SK-N-SH treated with all-trans-retinoic acid at 6 μM for 48 hours (cell line): ENCODE results near the gene IL15.

ENCODE experiments used
- ATAC-seq: fragments of 200-7000 bp; cut with Tn5 transposase; 3 replicates; pipeline ENCODE4 v1.9.1; 2020; ENCODE audit warnings: mild to moderate bottlenecking, moderate library complexity
- ARNTL ChIP-seq: fragments of 450-650 bp; formaldehyde crosslinking; IDR thresholded peaks from 2 replicates; pipeline ENCODE4 v1.5.0; 2020; ENCODE audit warnings: low read depth, mild to moderate bottlenecking, moderate library complexity, borderline replicate concordance
- BACH2 ChIP-seq: fragments of 250-450 bp; sonication (Bioruptor Pico); IDR thresholded peaks from 2 replicates; pipeline ENCODE4 v1.9.0; 2021; ENCODE audit warnings: mild to moderate bottlenecking, borderline replicate concordance
- CSDC2 ChIP-seq: fragments of 250-450 bp; sonication (Bioruptor Pico); IDR thresholded peaks from 2 replicates; pipeline ENCODE4 v1.5.0; 2020; ENCODE audit warnings: mild to moderate bottlenecking, moderate library complexity
- ESRRG ChIP-seq: fragments of 250-450 bp; sonication (Bioruptor Pico); IDR thresholded peaks from 2 replicates; pipeline ENCODE4 v1.6.1; 2021; ENCODE audit warnings: mild to moderate bottlenecking
- GLIS3 ChIP-seq: fragments of 250-450 bp; sonication (Bioruptor Pico); IDR thresholded peaks from 2 replicates; pipeline ENCODE4 v1.5.0; 2020; ENCODE audit warnings: mild to moderate bottlenecking, moderate library complexity
- ISL1 ChIP-seq: fragments of 250-450 bp; sonication (Bioruptor Pico); IDR thresholded peaks from 2 replicates; pipeline ENCODE4 v2.1.2; 2022; ENCODE audit warnings: mild to moderate bottlenecking, moderate library complexity
- OSR1 ChIP-seq: fragments of 250-450 bp; sonication (Bioruptor Pico); IDR thresholded peaks from 2 replicates; pipeline ENCODE4 v1.8.0; 2022; ENCODE audit warnings: moderate library complexity, mild to moderate bottlenecking, inconsistent platforms
- PPARA ChIP-seq: fragments of 250-450 bp; sonication (Bioruptor Pico); IDR thresholded peaks from 2 replicates; pipeline ENCODE4 v1.5.0; 2020; ENCODE audit warnings: mild to moderate bottlenecking, borderline replicate concordance
- RARB ChIP-seq: fragments of 250-450 bp; sonication (Bioruptor Pico); IDR thresholded peaks from 2 replicates; pipeline ENCODE4 v1.8.0; 2021; ENCODE audit warnings: mild to moderate bottlenecking, moderate library complexity
- SNAI2 ChIP-seq: fragments of 250-450 bp; sonication (Bioruptor Pico); IDR thresholded peaks from 2 replicates; pipeline ENCODE4 v1.5.0; 2020; ENCODE audit warnings: mild to moderate bottlenecking, moderate library complexity
- TCF4 ChIP-seq: fragments of 250-450 bp; sonication (Bioruptor Pico); IDR thresholded peaks from 2 replicates; pipeline ENCODE4 v1.8.0; 2021; ENCODE audit warnings: mild to moderate bottlenecking, moderate library complexity, borderline replicate concordance
- TOX ChIP-seq: fragments of 250-450 bp; sonication (Bioruptor Pico); IDR thresholded peaks from 2 replicates; pipeline ENCODE4 v1.8.0; 2021; ENCODE audit warnings: mild to moderate bottlenecking, moderate library complexity, borderline replicate concordance
- ZC3H10 ChIP-seq: fragments of 250-450 bp; sonication (Bioruptor Pico); IDR thresholded peaks from 2 replicates; pipeline ENCODE4 v1.5.1; 2021; ENCODE audit warnings: mild to moderate bottlenecking, moderate library complexity
- ZFP3 ChIP-seq: fragments of 250-450 bp; sonication (Bioruptor Pico); IDR thresholded peaks from 2 replicates; pipeline ENCODE4 v1.5.0; 2020; ENCODE audit warnings: mild to moderate bottlenecking, moderate library complexity
- ZFP30 ChIP-seq: fragments of 450-650 bp; formaldehyde crosslinking; IDR thresholded peaks from 2 replicates; pipeline ENCODE4 v1.5.0; 2022; ENCODE audit warnings: mild to moderate bottlenecking, moderate library complexity
- ZNF565 ChIP-seq: fragments of 450-650 bp; formaldehyde crosslinking; conservative IDR thresholded peaks from 2 replicates; pipeline ENCODE4 v1.5.0; 2020; ENCODE audit warnings: low read depth, mild to moderate bottlenecking, moderate library complexity
- ZNF70 ChIP-seq: fragments of 450-650 bp; formaldehyde crosslinking; IDR thresholded peaks from 2 replicates; pipeline ENCODE4 v1.5.0; 2020; ENCODE audit warnings: mild to moderate bottlenecking, moderate library complexity
- ZNF8 ChIP-seq: fragments of 450-650 bp; formaldehyde crosslinking; IDR thresholded peaks from 2 replicates; pipeline ENCODE4 v1.5.0; 2020; ENCODE audit warnings: mild to moderate bottlenecking, moderate library complexity
- TF ChIP-seq, protein P1 (sequence below): fragments of 250-450 bp; sonication (Bioruptor Pico); IDR thresholded peaks from 2 replicates; pipeline ENCODE4 v1.5.0; 2020; ENCODE audit warnings: mild to moderate bottlenecking, moderate library complexity
- TF ChIP-seq, protein P2 (sequence below): fragments of 250-450 bp; sonication (Bioruptor Pico); IDR thresholded peaks from 2 replicates; pipeline ENCODE4 v1.8.0; 2020; ENCODE audit warnings: mild to moderate bottlenecking, moderate library complexity, borderline replicate concordance
- TF ChIP-seq, protein P3 (sequence below): fragments of 250-450 bp; sonication (Bioruptor Pico); IDR thresholded peaks from 2 replicates; pipeline ENCODE4 v1.8.0; 2021; ENCODE audit warnings: low read depth, mild to moderate bottlenecking, moderate library complexity, borderline replicate concordance
- TF ChIP-seq, protein P4 (sequence below): fragments of 250-450 bp; sonication (Bioruptor Pico); IDR thresholded peaks from 2 replicates; pipeline ENCODE4 v1.5.1; 2021; ENCODE audit warnings: mild to moderate bottlenecking, moderate library complexity

IL15 gene

DNA sequence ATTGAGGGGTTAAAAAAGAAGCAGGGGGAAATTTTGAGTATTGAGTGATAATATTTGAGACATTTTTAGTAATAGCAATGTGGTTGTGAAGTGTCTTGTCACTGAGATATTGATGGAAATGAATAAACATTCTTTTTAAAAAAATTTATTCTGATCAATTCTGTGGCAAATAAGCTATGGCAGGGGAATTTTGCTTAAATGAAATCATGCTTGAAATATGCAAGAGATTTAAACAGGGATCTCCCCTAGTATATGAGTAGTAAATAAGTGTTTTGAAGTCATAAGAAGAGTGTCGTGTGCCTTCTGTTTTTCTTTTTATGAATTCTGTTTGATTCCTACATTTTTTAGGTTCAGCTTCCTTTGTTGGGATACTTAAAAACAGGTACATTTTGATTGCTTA lies 23.2 kb downstream of the IL15 start:
- TF ChIP-seq ZNF70 (CRISPR knock-in tag), result no peak
- TF ChIP-seq CSDC2 (CRISPR knock-in tag), result no peak
- TF ChIP-seq TCF4, result no peak
- TF ChIP-seq SNAI2 (CRISPR knock-in tag), result no peak
- TF ChIP-seq RARB (CRISPR knock-in tag), result no peak
- TF ChIP-seq ZNF565 (CRISPR knock-in tag), result no peak
- no peak for TF ChIP-seq TOX (CRISPR knock-in tag)
- peak; percentile 74 for ATAC-seq

DNA sequence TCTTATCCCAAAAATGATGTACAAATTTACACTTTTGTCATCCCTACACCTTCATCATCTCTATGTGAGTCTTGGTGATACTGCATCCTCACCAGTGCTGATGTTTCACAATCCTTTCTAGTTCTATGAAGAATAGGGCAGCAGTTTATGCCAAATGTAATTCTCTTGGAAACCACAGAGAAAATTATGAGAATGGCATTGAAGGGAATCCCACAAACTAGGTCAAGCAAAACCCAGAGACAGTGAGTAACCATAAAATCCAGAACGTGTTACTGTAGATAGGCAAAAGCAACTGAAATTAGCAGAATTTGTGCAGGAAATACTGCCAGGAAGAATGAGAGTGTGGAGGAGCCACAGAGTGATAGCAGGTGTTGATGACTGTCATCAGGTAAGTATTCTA lies 24.5 kb downstream of the IL15 start:
- TF ChIP-seq, protein P1, sequence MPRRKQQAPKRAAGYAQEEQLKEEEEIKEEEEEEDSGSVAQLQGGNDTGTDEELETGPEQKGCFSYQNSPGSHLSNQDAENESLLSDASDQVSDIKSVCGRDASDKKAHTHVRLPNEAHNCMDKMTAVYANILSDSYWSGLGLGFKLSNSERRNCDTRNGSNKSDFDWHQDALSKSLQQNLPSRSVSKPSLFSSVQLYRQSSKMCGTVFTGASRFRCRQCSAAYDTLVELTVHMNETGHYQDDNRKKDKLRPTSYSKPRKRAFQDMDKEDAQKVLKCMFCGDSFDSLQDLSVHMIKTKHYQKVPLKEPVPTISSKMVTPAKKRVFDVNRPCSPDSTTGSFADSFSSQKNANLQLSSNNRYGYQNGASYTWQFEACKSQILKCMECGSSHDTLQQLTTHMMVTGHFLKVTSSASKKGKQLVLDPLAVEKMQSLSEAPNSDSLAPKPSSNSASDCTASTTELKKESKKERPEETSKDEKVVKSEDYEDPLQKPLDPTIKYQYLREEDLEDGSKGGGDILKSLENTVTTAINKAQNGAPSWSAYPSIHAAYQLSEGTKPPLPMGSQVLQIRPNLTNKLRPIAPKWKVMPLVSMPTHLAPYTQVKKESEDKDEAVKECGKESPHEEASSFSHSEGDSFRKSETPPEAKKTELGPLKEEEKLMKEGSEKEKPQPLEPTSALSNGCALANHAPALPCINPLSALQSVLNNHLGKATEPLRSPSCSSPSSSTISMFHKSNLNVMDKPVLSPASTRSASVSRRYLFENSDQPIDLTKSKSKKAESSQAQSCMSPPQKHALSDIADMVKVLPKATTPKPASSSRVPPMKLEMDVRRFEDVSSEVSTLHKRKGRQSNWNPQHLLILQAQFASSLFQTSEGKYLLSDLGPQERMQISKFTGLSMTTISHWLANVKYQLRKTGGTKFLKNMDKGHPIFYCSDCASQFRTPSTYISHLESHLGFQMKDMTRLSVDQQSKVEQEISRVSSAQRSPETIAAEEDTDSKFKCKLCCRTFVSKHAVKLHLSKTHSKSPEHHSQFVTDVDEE, result no peak
- no peak for TF ChIP-seq ARNTL
- no peak for TF ChIP-seq ZNF8 (CRISPR knock-in tag)
- TF ChIP-seq OSR1 (CRISPR knock-in tag), result no peak
- TF ChIP-seq, protein P2, sequence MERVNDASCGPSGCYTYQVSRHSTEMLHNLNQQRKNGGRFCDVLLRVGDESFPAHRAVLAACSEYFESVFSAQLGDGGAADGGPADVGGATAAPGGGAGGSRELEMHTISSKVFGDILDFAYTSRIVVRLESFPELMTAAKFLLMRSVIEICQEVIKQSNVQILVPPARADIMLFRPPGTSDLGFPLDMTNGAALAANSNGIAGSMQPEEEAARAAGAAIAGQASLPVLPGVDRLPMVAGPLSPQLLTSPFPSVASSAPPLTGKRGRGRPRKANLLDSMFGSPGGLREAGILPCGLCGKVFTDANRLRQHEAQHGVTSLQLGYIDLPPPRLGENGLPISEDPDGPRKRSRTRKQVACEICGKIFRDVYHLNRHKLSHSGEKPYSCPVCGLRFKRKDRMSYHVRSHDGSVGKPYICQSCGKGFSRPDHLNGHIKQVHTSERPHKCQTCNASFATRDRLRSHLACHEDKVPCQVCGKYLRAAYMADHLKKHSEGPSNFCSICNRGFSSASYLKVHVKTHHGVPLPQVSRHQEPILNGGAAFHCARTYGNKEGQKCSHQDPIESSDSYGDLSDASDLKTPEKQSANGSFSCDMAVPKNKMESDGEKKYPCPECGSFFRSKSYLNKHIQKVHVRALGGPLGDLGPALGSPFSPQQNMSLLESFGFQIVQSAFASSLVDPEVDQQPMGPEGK (CRISPR knock-in tag), result no peak
- TF ChIP-seq TCF4, result no peak
- TF ChIP-seq ZNF565 (CRISPR knock-in tag), result no peak
- TF ChIP-seq, protein P3, sequence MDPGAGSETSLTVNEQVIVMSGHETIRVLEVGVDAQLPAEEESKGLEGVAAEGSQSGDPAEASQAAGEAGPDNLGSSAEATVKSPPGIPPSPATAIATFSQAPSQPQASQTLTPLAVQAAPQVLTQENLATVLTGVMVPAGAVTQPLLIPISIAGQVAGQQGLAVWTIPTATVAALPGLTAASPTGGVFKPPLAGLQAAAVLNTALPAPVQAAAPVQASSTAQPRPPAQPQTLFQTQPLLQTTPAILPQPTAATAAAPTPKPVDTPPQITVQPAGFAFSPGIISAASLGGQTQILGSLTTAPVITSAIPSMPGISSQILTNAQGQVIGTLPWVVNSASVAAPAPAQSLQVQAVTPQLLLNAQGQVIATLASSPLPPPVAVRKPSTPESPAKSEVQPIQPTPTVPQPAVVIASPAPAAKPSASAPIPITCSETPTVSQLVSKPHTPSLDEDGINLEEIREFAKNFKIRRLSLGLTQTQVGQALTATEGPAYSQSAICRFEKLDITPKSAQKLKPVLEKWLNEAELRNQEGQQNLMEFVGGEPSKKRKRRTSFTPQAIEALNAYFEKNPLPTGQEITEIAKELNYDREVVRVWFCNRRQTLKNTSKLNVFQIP (CRISPR knock-in tag), result no peak
- TF ChIP-seq ZC3H10 (CRISPR knock-in tag), result no peak
- no peak for TF ChIP-seq GLIS3 (CRISPR knock-in tag)
- TF ChIP-seq BACH2 (CRISPR knock-in tag), result no peak
- TF ChIP-seq, protein P4, sequence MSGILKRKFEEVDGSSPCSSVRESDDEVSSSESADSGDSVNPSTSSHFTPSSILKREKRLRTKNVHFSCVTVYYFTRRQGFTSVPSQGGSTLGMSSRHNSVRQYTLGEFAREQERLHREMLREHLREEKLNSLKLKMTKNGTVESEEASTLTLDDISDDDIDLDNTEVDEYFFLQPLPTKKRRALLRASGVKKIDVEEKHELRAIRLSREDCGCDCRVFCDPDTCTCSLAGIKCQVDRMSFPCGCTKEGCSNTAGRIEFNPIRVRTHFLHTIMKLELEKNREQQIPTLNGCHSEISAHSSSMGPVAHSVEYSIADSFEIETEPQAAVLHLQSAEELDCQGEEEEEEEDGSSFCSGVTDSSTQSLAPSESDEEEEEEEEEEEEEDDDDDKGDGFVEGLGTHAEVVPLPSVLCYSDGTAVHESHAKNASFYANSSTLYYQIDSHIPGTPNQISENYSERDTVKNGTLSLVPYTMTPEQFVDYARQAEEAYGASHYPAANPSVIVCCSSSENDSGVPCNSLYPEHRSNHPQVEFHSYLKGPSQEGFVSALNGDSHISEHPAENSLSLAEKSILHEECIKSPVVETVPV (CRISPR knock-in tag), result no peak
- TF ChIP-seq TOX (CRISPR knock-in tag), result no peak
- no peak for TF ChIP-seq CSDC2 (CRISPR knock-in tag)
- TF ChIP-seq ESRRG (CRISPR knock-in tag), result no peak
- TF ChIP-seq ZFP30 (CRISPR knock-in tag), result no peak
- no peak for ATAC-seq

DNA sequence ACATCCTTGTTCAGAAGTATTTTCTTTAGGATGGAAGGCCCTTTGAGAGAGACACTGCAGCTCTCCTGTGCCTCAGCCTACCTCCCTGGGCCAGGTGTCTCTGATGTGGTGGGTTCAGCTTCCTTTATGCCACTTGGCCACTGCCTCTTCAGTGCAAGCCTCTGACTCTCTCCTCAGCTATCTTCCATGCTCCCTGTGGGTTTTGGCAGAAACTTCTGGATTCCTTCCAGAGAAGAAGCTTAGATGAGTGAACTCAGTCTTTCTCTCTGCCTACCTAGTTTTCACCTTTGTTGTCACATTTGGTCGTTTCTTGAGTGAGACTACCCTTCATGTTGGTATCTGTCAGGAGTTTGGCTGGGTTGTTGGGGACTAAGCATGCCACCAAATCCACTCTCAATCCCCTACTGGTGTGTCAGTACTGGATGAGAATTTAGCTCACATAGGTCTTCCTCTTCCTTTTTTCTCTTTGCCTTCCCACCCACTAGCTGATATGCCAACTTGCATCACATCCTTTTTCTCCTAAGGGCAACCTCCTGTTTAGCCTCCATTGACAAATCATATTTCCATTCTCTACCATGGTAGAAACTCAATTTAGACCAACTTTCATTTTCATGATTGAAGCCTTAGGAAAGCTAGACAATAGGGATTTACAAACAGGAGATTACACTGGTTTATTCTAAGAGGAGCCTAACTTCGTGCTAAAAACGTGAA lies 32.0 kb downstream of the IL15 start:
- TF ChIP-seq ISL1 (CRISPR knock-in tag) (no peak), TCF4 (no peak), ZNF70 (CRISPR knock-in tag) (no peak), ZFP3 (CRISPR knock-in tag) (no peak), ZFP30 (CRISPR knock-in tag) (no peak), PPARA (no peak), SNAI2 (CRISPR knock-in tag) (no peak)
- TF ChIP-seq, protein P3 (CRISPR knock-in tag), result no peak
- ATAC-seq, result no peak
